ENCODE results near the gene FST. TPM values are rescaled to one million over a fixed set of nuclear protein-coding genes. Genes with fewer than 3 reads are reported as not detected.

FST gene
- total and polyA plus RNA-seq, 10 of the 15 experiments (the other 5 are each of a cell fraction or from before 2014, with no cell fraction given) = 0.23 TPM; not detected in 9

- in situ Hi-C loops (cut with MboI) = no loop called here
These were observed 37.5 kb upstream of the FST start for GRCh38 chr5:53442961-53443360.

DNA sequence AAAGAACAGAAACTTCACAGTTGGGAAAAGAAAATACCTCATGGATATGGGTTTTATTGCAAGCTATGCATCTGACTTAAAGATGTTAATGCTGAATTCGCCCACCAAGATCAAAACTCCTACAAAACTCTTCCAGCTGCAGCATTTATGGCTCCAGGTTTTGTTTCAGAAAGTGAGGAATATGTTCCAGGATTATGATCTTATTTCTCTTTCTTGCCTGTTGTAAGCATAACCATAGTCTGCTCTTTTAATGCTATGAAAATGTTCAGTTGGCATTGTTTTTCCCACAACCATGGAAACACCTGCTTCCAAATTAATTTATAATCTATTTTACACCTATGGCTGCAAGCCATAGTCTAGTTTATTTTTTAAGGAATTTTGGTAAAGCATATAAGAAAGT is 34.9 kb upstream of the FST start:
- in situ Hi-C loops (cut with MboI) (no loop called here), intact Hi-C loops (cut with micrococcal nuclease; ENCODE audit: unreplicated experiment) (no loop called here)
- Histone ChIP-seq H3K79me2 (ENCODE audit: control insufficient read depth, insufficient read depth, low read length) (no peaks in the 10 kb centered on the region), H3K4me1 (ENCODE audit: control insufficient read depth, insufficient read depth, low read length) (no peaks in the 10 kb centered on the region), H3K27me3 (replicated peaks in 1 of 2; ENCODE audit: control insufficient read depth in 2 of 2, insufficient read depth in 2 of 2, low read length in 1 of 2) (no peaks in the 10 kb centered on the region; a peak in 1 of 4 replicates), H4K20me1 (ENCODE audit: control insufficient read depth, insufficient read depth) (no peaks in the 10 kb centered on the region), H3K4me3 (no peak overlapping the region), H3K9me3 (replicated peaks; ENCODE audit: control insufficient read depth, insufficient read depth, low read length) (no peaks in the 10 kb centered on the region), H3K9ac (ENCODE audit: control insufficient read depth, insufficient read depth, low read length) (no peak overlapping the region), H3K27ac (ENCODE audit: control insufficient read depth, insufficient read depth) (no peak overlapping the region), H3K4me2 (ENCODE audit: control insufficient read depth, insufficient read depth) (no peak overlapping the region), H2AFZ (ENCODE audit: control insufficient read depth, low read depth, low read length) (no peak overlapping the region), H3K36me3 (ENCODE audit: control insufficient read depth in 2 of 2, insufficient read depth in 2 of 2, low read length in 1 of 2) (no peaks in the 10 kb centered on the region)
- FAIRE-seq (no peak), ATAC-seq (no peak), DNase-seq (ENCODE audit: low read depth, low spot score) (no peak)
- BruUV-seq (replicated peaks) = no TSS peak
- POLR2A ChIA-PET = no interaction called here
- CTCF ChIA-PET = no interaction called here
- SMC1A ChIA-PET (ENCODE audit: uncharacterized antibody, unreplicated experiment) = no interaction called here
- WGBS (ENCODE audit: insufficient coverage, insufficient replicate concordance, low lambda C conversion rate, missing lambda C conversion rate) = 6% methylated on average over 1 of the region's 1 CpG
- RAD21 ChIA-PET (ENCODE audit: unreplicated experiment) = no interaction called here
- no peak for TF ChIP-seq RAD51 (IDR thresholded peaks at IDR 0.05)
- no peak for TF ChIP-seq TCF12 (IDR thresholded peaks at IDR 0.05; ENCODE audit: low read depth, low read length)
- TF ChIP-seq, protein P1, sequence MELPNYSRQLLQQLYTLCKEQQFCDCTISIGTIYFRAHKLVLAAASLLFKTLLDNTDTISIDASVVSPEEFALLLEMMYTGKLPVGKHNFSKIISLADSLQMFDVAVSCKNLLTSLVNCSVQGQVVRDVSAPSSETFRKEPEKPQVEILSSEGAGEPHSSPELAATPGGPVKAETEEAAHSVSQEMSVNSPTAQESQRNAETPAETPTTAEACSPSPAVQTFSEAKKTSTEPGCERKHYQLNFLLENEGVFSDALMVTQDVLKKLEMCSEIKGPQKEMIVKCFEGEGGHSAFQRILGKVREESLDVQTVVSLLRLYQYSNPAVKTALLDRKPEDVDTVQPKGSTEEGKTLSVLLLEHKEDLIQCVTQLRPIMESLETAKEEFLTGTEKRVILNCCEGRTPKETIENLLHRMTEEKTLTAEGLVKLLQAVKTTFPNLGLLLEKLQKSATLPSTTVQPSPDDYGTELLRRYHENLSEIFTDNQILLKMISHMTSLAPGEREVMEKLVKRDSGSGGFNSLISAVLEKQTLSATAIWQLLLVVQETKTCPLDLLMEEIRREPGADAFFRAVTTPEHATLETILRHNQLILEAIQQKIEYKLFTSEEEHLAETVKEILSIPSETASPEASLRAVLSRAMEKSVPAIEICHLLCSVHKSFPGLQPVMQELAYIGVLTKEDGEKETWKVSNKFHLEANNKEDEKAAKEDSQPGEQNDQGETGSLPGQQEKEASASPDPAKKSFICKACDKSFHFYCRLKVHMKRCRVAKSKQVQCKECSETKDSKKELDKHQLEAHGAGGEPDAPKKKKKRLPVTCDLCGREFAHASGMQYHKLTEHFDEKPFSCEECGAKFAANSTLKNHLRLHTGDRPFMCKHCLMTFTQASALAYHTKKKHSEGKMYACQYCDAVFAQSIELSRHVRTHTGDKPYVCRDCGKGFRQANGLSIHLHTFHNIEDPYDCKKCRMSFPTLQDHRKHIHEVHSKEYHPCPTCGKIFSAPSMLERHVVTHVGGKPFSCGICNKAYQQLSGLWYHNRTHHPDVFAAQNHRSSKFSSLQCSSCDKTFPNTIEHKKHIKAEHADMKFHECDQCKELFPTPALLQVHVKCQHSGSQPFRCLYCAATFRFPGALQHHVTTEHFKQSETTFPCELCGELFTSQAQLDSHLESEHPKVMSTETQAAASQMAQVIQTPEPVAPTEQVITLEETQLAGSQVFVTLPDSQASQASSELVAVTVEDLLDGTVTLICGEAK (IDR thresholded peaks at IDR 0.05; ENCODE audit: borderline replicate concordance) = no peak
- no peak for TF ChIP-seq ATF2 (IDR thresholded peaks at IDR 0.05; ENCODE audit: low read length)
- TF ChIP-seq NFYB (IDR thresholded peaks at IDR 0.05; ENCODE audit: insufficient read depth, low read depth, low read length) = no peak
- no peak for TF ChIP-seq TARDBP (IDR thresholded peaks at IDR 0.05; ENCODE audit: borderline replicate concordance)
- TF ChIP-seq ELK1 (IDR thresholded peaks at IDR 0.05; ENCODE audit: low read depth, low read length) = no peak
- no peak for TF ChIP-seq MYC (IDR thresholded peaks at IDR 0.05; ENCODE audit: insufficient read depth, insufficient read length, insufficient replicate concordance, low read length, severe bottlenecking)
- no peak for TF ChIP-seq SREBF1 (IDR thresholded peaks at IDR 0.05; ENCODE audit: low read length)

More at GRCh38 chr5:53442961-53443360, 37.5 kb upstream of the FST start:
- no TSS peak for BruUV-seq (replicated peaks)
- intact Hi-C loops (cut with micrococcal nuclease; ENCODE audit: unreplicated experiment) = no loop called here
- Histone ChIP-seq H3K27ac (ENCODE audit: control insufficient read depth, insufficient read depth) (no peak overlapping the region), H3K9me3 (replicated peaks; ENCODE audit: control insufficient read depth, insufficient read depth, low read length) (no peaks in the 10 kb centered on the region), H3K27me3 (replicated peaks in 1 of 2; ENCODE audit: control insufficient read depth in 2 of 2, insufficient read depth in 2 of 2, low read length in 1 of 2) (no peaks in the 10 kb centered on the region; a peak in 1 of 4 replicates), H3K36me3 (ENCODE audit: control insufficient read depth in 2 of 2, insufficient read depth in 2 of 2, low read length in 1 of 2) (no peaks in the 10 kb centered on the region), H3K79me2 (ENCODE audit: control insufficient read depth, insufficient read depth, low read length) (no peaks in the 10 kb centered on the region), H4K20me1 (ENCODE audit: control insufficient read depth, insufficient read depth) (no peaks in the 10 kb centered on the region), H3K4me3 (no peak overlapping the region), H2AFZ (ENCODE audit: control insufficient read depth, low read depth, low read length) (no peak overlapping the region), H3K9ac (ENCODE audit: control insufficient read depth, insufficient read depth, low read length) (no peak overlapping the region), H3K4me1 (ENCODE audit: control insufficient read depth, insufficient read depth, low read length) (no peaks in the 10 kb centered on the region), H3K4me2 (ENCODE audit: control insufficient read depth, insufficient read depth) (no peak overlapping the region)
- POLR2A ChIA-PET = no interaction called here
- ATAC-seq = no peak
- no peak for DNase-seq (ENCODE audit: low read depth, low spot score)
- RAD21 ChIA-PET (ENCODE audit: unreplicated experiment) = no interaction called here
- SMC1A ChIA-PET (ENCODE audit: uncharacterized antibody, unreplicated experiment) = no interaction called here
- no peak for FAIRE-seq
- 44% methylated on average over 1 of the region's 1 CpG for WGBS (ENCODE audit: insufficient coverage, insufficient replicate concordance, low lambda C conversion rate, missing lambda C conversion rate)
- TF ChIP-seq YY1 (IDR thresholded peaks at IDR 0.05; ENCODE audit: low read depth, low read length) (no peak), POU2F2 (IDR thresholded peaks at IDR 0.05; ENCODE audit: borderline replicate concordance, low read depth, low read length) (no peak), BCL11A (IDR thresholded peaks at IDR 0.05; ENCODE audit: low read depth, low read length) (no peak), KAT2A (conservative IDR thresholded peaks at IDR 0.05; ENCODE audit: control insufficient read depth, low read depth, low read length) (no peak), SPI1 (IDR thresholded peaks at IDR 0.05; ENCODE audit: borderline replicate concordance, insufficient read depth, low read depth, low read length) (no peak), CEBPB (IDR thresholded peaks at IDR 0.05; ENCODE audit: borderline replicate concordance in 1 of 2, low read depth in 2 of 2, low read length in 2 of 2) (no peak)
- CTCF ChIA-PET = interaction anchor here (0.6 kb wide), 1 partner anchor 35 kb away, joined by 3 read pairs; no protein-coding TSS in a partner anchor

Measured in GM12878 (cell line).